LNCAP (cell line): ENCODE data around the gene LAMP1.

Experiments used
- CTCF ChIP-seq: fragments of 450-650 bp; IDR thresholded peaks from 2 replicates; pipeline ENCODE4 v1.5.1; 2017; ENCODE audit warnings: mild to moderate bottlenecking

Gene LAMP1

GRCh38 chr13:113357529-113357928, 60.5 kb downstream of the LAMP1 start:
- no peak for TF ChIP-seq CTCF

GRCh38 chr13:113358653-113359190, 61.7 kb downstream of the LAMP1 start:
- no peak for TF ChIP-seq CTCF

- TF ChIP-seq CTCF = no peak
These were observed 62.5 kb downstream of the LAMP1 start for GRCh38 chr13:113359571-113359970.

GRCh38 chr13:113360446-113360845, 63.4 kb downstream of the LAMP1 start:
- TF ChIP-seq CTCF = no peak

- no peak for TF ChIP-seq CTCF
These were observed 64.4 kb downstream of the LAMP1 start for GRCh38 chr13:113361406-113361805.

- TF ChIP-seq CTCF = no peak
These were observed 67.4 kb downstream of the LAMP1 start for GRCh38 chr13:113364311-113364889.

GRCh38 chr13:113364901-113365582, 68.0 kb downstream of the LAMP1 start:
- TF ChIP-seq CTCF = no peak
